GM21825 (cell line): ENCODE measurements around the gene PRCP.
"Not testable (repeated sequence)": the region's sequence is repeated elsewhere in the genome, so short reads cannot be mapped to it uniquely, and the experiment has no call there.

Experiments used
- ATAC-seq: cut with Tn5 transposase; IDR thresholded peaks from one replicate; pipeline ENCODE4 v1.9.1; 2021; ENCODE audit warnings: mild to moderate bottlenecking, moderate library complexity; ENCODE audit not compliant: unreplicated experiment

The PRCP gene

GRCh38 chr11:82900277-82901164 lies at the start of gene PRCP:
Gene PRCP, minus strand, starts transcription at chr11:82900430. Its CDS starts 28 bp downstream, at chr11:82900402.
- ATAC-seq = peak; percentile 80

GRCh38 chr11:82949352-82949751 lies 49.1 kb upstream of the PRCP start:
- no peak for ATAC-seq

DNA sequence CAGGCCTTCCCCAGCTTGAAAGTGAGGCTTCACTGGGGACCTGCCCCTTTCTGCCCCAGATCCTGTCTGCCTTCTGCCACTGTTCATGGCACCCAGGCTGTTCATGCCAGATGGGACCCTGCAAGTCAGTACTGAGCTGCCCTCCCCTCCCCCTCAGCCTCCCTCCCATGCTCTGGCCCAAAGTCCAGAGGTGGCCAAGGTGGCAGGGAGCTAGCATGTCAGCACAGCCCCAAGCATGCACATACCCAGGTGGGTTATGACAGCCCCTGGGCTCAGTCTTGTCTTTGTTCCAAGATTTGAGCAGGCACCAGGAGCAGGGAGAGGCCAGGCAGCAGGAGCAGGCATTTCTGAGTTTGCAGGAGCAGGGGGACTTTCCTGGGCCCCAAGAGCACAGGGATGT lies 45.5 kb upstream of the PRCP start:
- no peak for ATAC-seq

DNA sequence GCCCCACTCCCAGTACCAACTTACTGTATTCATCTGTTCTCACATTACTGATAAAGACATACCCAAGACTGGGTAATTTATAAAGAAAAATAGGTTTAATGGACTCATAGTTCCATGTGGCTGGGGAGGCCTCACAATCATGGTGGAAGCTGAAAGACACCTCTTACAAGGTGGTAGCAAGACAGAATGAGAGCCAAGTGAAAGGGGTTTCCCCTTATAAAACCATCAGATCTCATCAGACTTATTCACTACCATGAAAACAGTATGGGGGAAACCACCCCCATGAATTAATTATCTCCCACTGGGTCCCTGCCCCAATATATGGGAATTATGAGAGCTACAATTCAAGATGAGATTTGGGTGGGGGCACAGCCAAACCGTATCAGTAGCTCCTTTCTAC lies 44.8 kb upstream of the PRCP start:
- ATAC-seq = not testable (repeated sequence)

GRCh38 chr11:82944198-82944597 lies 44.0 kb upstream of the PRCP start:
- ATAC-seq = no peak

DNA sequence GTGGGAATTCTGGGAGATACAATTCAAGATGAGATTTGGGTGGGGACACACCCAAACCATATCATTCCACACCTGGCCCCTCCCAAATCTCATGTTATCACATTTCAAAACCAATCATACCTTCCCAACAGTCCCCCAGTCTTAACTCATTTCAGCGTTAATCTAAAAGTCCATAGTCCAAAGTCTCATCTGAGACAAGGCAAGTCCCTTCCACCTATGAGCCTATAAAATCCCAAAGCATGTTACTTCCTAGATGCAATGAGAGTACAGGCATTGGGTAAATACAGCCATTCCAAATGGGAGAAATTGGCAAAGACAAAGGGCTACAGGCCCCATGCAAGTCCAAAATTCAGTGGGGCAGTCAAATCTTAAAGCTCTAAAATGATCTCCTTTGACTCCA lies 43.2 kb upstream of the PRCP start:
- not testable (repeated sequence) for ATAC-seq

DNA sequence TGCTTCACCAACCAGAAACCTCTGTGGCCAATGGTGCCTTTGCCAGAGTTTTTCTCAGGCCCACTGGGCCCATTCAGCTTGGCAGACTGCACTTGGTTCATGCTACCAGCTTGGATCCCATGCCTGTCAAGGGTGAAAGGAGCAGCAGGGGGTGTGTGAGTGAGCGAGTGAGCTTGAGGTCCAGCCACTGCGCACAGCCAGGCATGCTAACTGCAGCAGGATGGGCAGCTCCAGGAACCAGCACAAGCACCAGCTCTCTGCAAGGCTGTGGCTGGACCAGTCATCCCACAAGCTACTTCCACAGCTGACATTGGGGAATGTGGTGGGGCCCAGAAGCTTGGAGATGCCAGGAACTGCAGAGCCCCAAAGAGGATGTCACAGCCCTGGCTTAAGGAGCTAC lies 42.1 kb upstream of the PRCP start:
- no peak for ATAC-seq

- no peak for ATAC-seq
Measured at GRCh38 chr11:82939456-82939855, 39.2 kb upstream of the PRCP start.

DNA sequence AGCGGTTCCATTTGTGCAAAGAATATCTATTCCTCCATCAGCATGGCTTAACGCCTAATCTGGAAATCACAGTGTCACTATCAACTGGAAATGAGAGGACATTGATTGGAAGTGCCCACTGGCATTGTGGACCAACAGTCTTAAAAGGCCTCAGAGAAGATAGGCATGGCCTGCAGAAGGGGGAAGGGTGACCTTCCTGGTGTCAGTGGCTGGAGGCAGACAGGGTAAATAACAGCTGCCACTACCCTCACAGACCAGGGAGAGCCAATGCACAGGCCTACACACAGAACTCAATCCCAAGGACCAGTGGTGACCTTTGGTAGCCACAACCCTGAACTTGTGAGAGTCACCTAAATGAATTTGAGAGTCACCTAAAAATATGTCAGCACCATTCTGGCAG lies 37.3 kb upstream of the PRCP start:
- ATAC-seq = no peak

- no peak for ATAC-seq
Measured at GRCh38 chr11:82936261-82936660, 36.0 kb upstream of the PRCP start.

GRCh38 chr11:82932564-82932963 lies 32.3 kb upstream of the PRCP start:
- ATAC-seq = no peak

DNA sequence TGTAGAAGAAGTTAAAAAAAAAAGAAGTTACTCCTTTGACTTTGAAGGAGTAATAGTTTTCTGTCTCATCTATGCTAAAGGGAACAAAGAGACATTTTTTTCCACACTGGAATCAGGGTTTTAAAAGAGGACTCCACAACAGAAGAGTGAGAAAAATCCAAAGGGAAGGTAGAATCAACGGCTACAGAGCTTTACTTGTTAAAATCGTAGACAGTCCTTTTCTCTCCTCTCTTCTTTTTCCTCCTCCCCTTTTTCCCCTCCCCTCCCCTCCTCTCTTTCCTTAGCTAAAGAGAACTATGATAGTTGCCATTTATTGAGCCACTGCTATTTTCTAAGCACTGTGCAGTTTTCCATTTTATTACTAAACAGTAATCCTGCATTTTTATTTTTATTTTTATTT lies 30.5 kb upstream of the PRCP start:
- ATAC-seq = no peak

- ATAC-seq = peak; percentile 63
Measured at GRCh38 chr11:82930229-82930628, 30.0 kb upstream of the PRCP start.

GRCh38 chr11:82929121-82929520 lies 28.9 kb upstream of the PRCP start:
- no peak for ATAC-seq

DNA sequence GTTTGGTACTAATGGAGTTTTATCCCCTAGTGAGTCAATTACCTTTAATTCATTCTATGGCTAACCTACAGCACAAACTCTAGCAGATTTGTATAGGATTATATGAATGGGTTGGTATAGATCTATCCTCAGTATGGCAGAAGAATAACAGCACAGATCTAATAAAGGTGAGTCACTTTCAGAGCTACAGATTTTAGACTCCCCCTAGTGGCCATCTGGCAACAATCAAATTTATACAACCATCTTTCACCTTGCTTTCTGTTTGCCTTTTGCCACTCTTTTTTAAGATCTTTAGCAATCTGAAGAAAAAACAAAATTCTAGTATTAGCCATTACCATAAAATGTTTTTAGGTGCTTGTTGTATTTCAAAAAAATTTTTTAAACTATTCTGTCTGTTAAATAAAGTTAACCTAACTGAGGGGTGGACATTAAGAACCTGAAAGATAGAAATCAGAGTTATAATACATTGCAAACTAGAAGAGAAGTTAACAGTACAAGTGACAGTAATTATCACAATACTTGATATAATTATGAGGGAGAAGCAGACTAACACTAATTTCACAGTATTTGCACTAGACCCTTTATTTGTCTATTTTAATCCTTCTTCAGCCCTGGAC lies 27.1 kb upstream of the PRCP start:
- ATAC-seq = peak; percentile 71

- ATAC-seq = peak; percentile 44
Measured at GRCh38 chr11:82924522-82925224, 24.4 kb upstream of the PRCP start.

GRCh38 chr11:82922396-82923173 lies 22.4 kb upstream of the PRCP start:
- not testable (repeated sequence) for ATAC-seq

GRCh38 chr11:82920227-82920626 lies 20.0 kb upstream of the PRCP start:
- not testable (repeated sequence) for ATAC-seq

- not testable (repeated sequence) for ATAC-seq
Measured at GRCh38 chr11:82919786-82920185, 19.6 kb upstream of the PRCP start.

GRCh38 chr11:82909015-82909640 lies 8.9 kb upstream of the PRCP start:
- ATAC-seq = no peak
